ENCODE results near the gene ARL6IP5. TPM values are rescaled to one million over a fixed set of nuclear protein-coding genes. Genes with fewer than 3 reads are reported as not detected.

Gene ARL6IP5
- total and polyA plus RNA-seq, 2 donors from 2014 or later, result 94.0 to 138 TPM

DNA sequence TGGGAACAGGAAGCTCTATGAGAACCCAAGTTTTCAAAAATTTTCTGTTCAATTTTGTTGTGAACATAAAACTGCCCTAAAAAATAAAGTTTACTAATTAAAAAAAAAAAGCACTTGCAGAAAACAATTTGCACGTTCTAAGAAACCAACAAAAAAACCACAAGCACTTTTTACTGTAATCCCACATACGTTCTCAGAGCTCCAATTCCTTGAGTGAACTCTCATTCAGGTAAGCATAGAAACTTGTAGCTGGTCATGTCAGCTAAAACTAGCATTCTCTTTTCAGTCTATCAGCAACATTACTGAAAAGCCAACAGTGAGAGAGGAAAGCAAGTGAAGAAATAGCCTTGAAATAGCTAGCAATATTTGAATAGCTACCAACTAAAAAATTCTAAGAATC lies 21.1 kb upstream of the ARL6IP5 start:
- Histone ChIP-seq H3K9ac (ENCODE audit: low read length in 3 of 3) (no peak overlapping the region), H3K4me1 (ENCODE audit: control insufficient read depth in 2 of 3, insufficient read depth in 2 of 3, low read depth in 1 of 3, low read length in 3 of 3) (no peaks in the 10 kb centered on the region), H3K9me3 (ENCODE audit: control insufficient read depth in 2 of 3, insufficient read depth in 1 of 3, low read length in 3 of 3) (no peaks in the 10 kb centered on the region), H3K27me3 (ENCODE audit: control insufficient read depth, insufficient read depth, low read length) (no peaks in the 10 kb centered on the region), H3K4me3 (ENCODE audit: low read length in 3 of 3) (no peak overlapping the region), H3K27ac (ENCODE audit: low read depth in 2 of 2, low read length in 2 of 2) (no peak overlapping the region), H3K36me3 (ENCODE audit: control insufficient read depth in 2 of 3, insufficient read depth in 3 of 3, low read length in 3 of 3) (peaks cover 19 to 25% (median 19%) of the 10 kb centered on the region in 3 donors)
- DNase-seq (no peak), FAIRE-seq (no peak)
- TF ChIP-seq, protein P1, sequence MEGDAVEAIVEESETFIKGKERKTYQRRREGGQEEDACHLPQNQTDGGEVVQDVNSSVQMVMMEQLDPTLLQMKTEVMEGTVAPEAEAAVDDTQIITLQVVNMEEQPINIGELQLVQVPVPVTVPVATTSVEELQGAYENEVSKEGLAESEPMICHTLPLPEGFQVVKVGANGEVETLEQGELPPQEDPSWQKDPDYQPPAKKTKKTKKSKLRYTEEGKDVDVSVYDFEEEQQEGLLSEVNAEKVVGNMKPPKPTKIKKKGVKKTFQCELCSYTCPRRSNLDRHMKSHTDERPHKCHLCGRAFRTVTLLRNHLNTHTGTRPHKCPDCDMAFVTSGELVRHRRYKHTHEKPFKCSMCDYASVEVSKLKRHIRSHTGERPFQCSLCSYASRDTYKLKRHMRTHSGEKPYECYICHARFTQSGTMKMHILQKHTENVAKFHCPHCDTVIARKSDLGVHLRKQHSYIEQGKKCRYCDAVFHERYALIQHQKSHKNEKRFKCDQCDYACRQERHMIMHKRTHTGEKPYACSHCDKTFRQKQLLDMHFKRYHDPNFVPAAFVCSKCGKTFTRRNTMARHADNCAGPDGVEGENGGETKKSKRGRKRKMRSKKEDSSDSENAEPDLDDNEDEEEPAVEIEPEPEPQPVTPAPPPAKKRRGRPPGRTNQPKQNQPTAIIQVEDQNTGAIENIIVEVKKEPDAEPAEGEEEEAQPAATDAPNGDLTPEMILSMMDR (IDR thresholded peaks at IDR 0.05; ENCODE audit: borderline replicate concordance, extremely low read depth, insufficient read depth), result no peak
- intact Hi-C loops (cut with DNase I), result no loop called here

DNA sequence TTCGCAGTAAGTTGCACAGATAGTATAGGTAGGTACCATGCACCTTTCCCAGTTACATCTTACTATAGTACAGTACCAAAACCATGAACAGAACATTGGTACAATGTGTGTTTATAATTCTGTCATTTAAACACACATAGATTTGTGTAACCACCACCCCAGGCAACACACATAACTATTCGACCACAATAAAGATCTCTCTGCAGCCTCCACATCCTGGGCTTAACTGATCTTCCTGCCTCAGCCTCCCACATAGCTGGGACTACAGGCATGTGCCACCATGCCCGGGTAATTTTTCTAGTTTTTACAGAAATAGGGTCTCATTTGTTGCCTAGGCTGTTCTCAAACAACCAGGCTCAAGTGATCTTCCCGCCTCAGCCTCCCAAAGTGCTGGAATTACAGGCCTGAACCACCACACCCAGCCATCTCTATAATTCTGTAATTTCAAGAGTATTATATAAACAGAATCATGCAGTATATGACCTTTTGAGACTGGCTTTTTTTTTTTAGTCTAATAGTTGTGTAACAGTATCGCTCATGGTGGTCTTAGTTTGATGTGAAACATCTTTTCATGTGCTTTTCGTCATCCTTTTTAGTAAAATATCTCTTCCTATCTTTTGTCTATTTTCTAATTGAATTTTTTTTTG lies 19.3 kb upstream of the ARL6IP5 start:
- FAIRE-seq (no peak), DNase-seq (no peak)
- Histone ChIP-seq H3K27ac (ENCODE audit: low read depth in 2 of 2, low read length in 2 of 2) (no peak overlapping the region), H3K27me3 (ENCODE audit: control insufficient read depth, insufficient read depth, low read length) (no peaks in the 10 kb centered on the region), H3K9me3 (ENCODE audit: control insufficient read depth in 2 of 3, insufficient read depth in 1 of 3, low read length in 3 of 3) (no peaks in the 10 kb centered on the region), H3K9ac (ENCODE audit: low read length in 3 of 3) (no peak overlapping the region), H3K4me1 (ENCODE audit: control insufficient read depth in 2 of 3, insufficient read depth in 2 of 3, low read depth in 1 of 3, low read length in 3 of 3) (no peaks in the 10 kb centered on the region), H3K4me3 (ENCODE audit: low read length in 3 of 3) (no peak overlapping the region), H3K36me3 (ENCODE audit: control insufficient read depth in 2 of 3, insufficient read depth in 3 of 3, low read length in 3 of 3) (peaks cover 10 to 13% (median 11%) of the 10 kb centered on the region in 3 donors)
- intact Hi-C loops (cut with DNase I), result no loop called here
- TF ChIP-seq, protein P1 (IDR thresholded peaks at IDR 0.05; ENCODE audit: borderline replicate concordance, extremely low read depth, insufficient read depth), result no peak

DNA sequence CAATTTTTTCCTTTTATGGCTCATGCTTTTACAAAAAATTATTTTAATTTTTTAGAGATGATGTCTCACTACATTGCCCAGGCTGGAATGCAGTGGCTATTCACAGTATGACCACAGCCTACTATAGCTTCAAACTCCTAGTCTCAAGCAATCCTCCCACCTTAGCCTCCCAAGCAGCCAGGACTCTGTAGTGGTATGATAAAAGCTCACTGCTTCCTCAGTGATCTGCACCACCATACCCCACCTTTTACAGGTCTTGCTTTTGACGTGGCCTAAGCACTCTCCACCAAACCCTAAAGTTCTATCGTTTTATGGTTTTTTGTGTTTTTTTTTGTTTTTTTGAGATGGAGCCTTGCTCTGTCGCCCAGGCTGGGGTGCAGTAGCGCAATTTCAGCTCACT lies 18.6 kb upstream of the ARL6IP5 start:
- no peaks in the 10 kb centered on the region for H3K27me3 ChIP-seq (ENCODE audit: control insufficient read depth, insufficient read depth, low read length)
- no peak overlapping the region for H3K4me3 ChIP-seq (ENCODE audit: low read length in 3 of 3)
- H3K9ac ChIP-seq (ENCODE audit: low read length in 3 of 3), result no peak overlapping the region
- DNase-seq (no peak), FAIRE-seq (no peak)
- TF ChIP-seq, protein P1 (IDR thresholded peaks at IDR 0.05; ENCODE audit: borderline replicate concordance, extremely low read depth, insufficient read depth), result no peak
- H3K9me3 ChIP-seq (ENCODE audit: control insufficient read depth in 2 of 3, insufficient read depth in 1 of 3, low read length in 3 of 3), result no peaks in the 10 kb centered on the region
- H3K36me3 ChIP-seq (ENCODE audit: control insufficient read depth in 2 of 3, insufficient read depth in 3 of 3, low read length in 3 of 3), result peaks cover 6 to 10% (median 7%) of the 10 kb centered on the region in 3 donors
- H3K4me1 ChIP-seq (ENCODE audit: control insufficient read depth in 2 of 3, insufficient read depth in 2 of 3, low read depth in 1 of 3, low read length in 3 of 3), result no peaks in the 10 kb centered on the region
- H3K27ac ChIP-seq (ENCODE audit: low read depth in 2 of 2, low read length in 2 of 2), result no peak overlapping the region
- intact Hi-C loops (cut with DNase I), result no loop called here

DNA sequence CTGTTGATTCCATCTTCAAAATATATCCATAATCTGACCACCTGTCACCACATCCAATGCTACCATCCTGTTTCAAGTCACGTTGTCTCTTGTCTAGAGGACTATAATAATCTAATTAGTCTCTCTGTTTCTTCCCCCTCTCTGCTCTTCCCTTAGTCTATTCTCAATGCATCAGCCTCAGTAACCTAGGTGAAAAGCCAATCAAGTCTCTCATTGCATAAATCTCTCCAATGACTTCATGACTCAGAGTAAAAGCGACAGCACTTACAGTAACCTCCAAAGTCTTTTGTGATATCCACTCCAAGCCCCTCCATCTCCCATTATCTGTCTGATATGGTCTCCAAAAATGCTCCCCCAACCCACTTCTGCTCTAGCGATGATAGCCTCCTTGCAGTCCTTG lies 11.8 kb upstream of the ARL6IP5 start:
- no peaks in the 10 kb centered on the region for H3K9me3 ChIP-seq (ENCODE audit: control insufficient read depth in 2 of 3, insufficient read depth in 1 of 3, low read length in 3 of 3)
- H3K36me3 ChIP-seq (ENCODE audit: control insufficient read depth in 2 of 3, insufficient read depth in 3 of 3, low read length in 3 of 3), result peaks cover 0 to 5% (median 2%) of the 10 kb centered on the region in 3 donors
- intact Hi-C loops (cut with DNase I), result no loop called here
- H3K4me3 ChIP-seq (ENCODE audit: low read length in 3 of 3), result no peak overlapping the region
- H3K27ac ChIP-seq (ENCODE audit: low read depth in 2 of 2, low read length in 2 of 2), result no peak overlapping the region
- H3K9ac ChIP-seq (ENCODE audit: low read length in 3 of 3), result no peak overlapping the region
- H3K27me3 ChIP-seq (ENCODE audit: control insufficient read depth, insufficient read depth, low read length), result no peaks in the 10 kb centered on the region
- FAIRE-seq, result no peak
- H3K4me1 ChIP-seq (ENCODE audit: control insufficient read depth in 2 of 3, insufficient read depth in 2 of 3, low read depth in 1 of 3, low read length in 3 of 3), result no peaks in the 10 kb centered on the region
- DNase-seq, result no peak
- TF ChIP-seq, protein P1 (IDR thresholded peaks at IDR 0.05; ENCODE audit: borderline replicate concordance, extremely low read depth, insufficient read depth), result no peak

Measured in kidney (tissue), 14 donors.